Liver (tissue), 3 donors: ENCODE measurements around the gene PSMB9.

ENCODE experiments used
- CTCF ChIP-seq: fragments of 150-350 bp; IDR thresholded peaks from 2 replicates; pipeline ENCODE4 v1.5.1; 2017; ENCODE audit warnings: improper control_type of control experiment, low read depth, low read length; ENCODE audit not compliant: missing input control
- HNF4A ChIP-seq, 2 donors: conservative IDR thresholded peaks; 2 replicates each; pipeline ENCODE4 v1.6.1; 2016; ENCODE audit warnings: antibody characterized with exemption in 2 of 2, mild to moderate bottlenecking in 2 of 2
- JUND ChIP-seq, 2 donors: IDR thresholded peaks; 2 replicates each; pipeline ENCODE4 v1.6.1; 2016; ENCODE audit warnings: antibody characterized with exemption in 2 of 2
- RAD21 ChIP-seq, 2 donors: IDR thresholded peaks; 2 replicates each; pipeline ENCODE4 v1.6.1; 2016; ENCODE audit warnings: antibody characterized with exemption in 2 of 2, mild to moderate bottlenecking in 2 of 2
- REST ChIP-seq: IDR thresholded peaks from 2 replicates; pipeline ENCODE4 v1.6.1; 2016; ENCODE audit warnings: antibody characterized with exemption, mild to moderate bottlenecking
- RXRA ChIP-seq, 2 donors: IDR thresholded peaks; 2 replicates each; pipeline ENCODE4 v1.6.1; 2017 to 2018; ENCODE audit warnings: antibody characterized with exemption in 2 of 2, mild to moderate bottlenecking in 1 of 2
- SP1 ChIP-seq: IDR thresholded peaks from 2 replicates; pipeline ENCODE4 v1.6.1; 2018; ENCODE audit warnings: antibody characterized with exemption, mild to moderate bottlenecking
- TAF1 ChIP-seq: conservative IDR thresholded peaks from 2 replicates; pipeline ENCODE4 v1.6.1; 2016; ENCODE audit warnings: antibody characterized with exemption, mild to moderate bottlenecking
- YY1 ChIP-seq: IDR thresholded peaks from 2 replicates; pipeline ENCODE4 v1.6.1; 2016; ENCODE audit warnings: antibody characterized with exemption, mild to moderate bottlenecking
- ZBTB33 ChIP-seq: IDR thresholded peaks from 2 replicates; pipeline ENCODE4 v1.6.1; 2016; ENCODE audit warnings: antibody characterized with exemption
- donor health status: healthy.
- donor health status: healthy.

GRCh38 chr6:32867554-32868256, 13.7 kb downstream of the PSMB9 start:
- TF ChIP-seq JUND (IDR thresholded peaks at IDR 0.05): no peak
- TF ChIP-seq CTCF: no peak
- TF ChIP-seq YY1: no peak
- TF ChIP-seq SP1: no peak
- TF ChIP-seq RXRA (IDR thresholded peaks at IDR 0.05): no peak
- no peak for TF ChIP-seq REST
- no peak for TF ChIP-seq RAD21 (IDR thresholded peaks at IDR 0.05)
- no peak for TF ChIP-seq ZBTB33
- TF ChIP-seq TAF1: no peak
- no peak for TF ChIP-seq HNF4A (conservative IDR thresholded peaks at IDR 0.05)
